Measurements from ENCODE around the gene ZG16B. TPM values are rescaled to one million over a fixed set of nuclear protein-coding genes. Genes with fewer than 3 reads are reported as not detected.

ZG16B gene
- total RNA-seq, 1 experiment from 2014 or later: not detected

GRCh38 chr16:2819939-2820835 lies 9.9 kb upstream of the ZG16B start:
- no peaks in the 10 kb centered on the region for H3K27me3 ChIP-seq (replicated peaks; ENCODE audit: insufficient read depth, low read depth, low read length, poor library complexity)
- ChIA-PET CTCF (no interaction called here), POLR2A (ENCODE audit: low non-redundant PET) (no interaction called here)
- no TSS peak for BruUV-seq (replicated peaks)
- no peaks in the 10 kb centered on the region for H3K36me3 ChIP-seq (ENCODE audit: insufficient read depth, low read length, poor library complexity, severe bottlenecking)
- TF ChIP-seq CTCF (conservative IDR thresholded peaks at IDR 0.05; ENCODE audit: low read depth, low read length) (no peak), EZH2 (IDR thresholded peaks at IDR 0.05; ENCODE audit: borderline replicate concordance, low read depth, low read length, poor library complexity, severe bottlenecking) (no peak)
- no peaks in the 10 kb centered on the region for H3K4me1 ChIP-seq (ENCODE audit: insufficient read depth, low read length, poor library complexity, severe bottlenecking)
- H3K27ac ChIP-seq (ENCODE audit: low read depth, low read length, poor library complexity, severe bottlenecking): no peak overlapping the region
- H3K9me3 ChIP-seq (ENCODE audit: low read depth, low read length, poor library complexity, severe bottlenecking): no peaks in the 10 kb centered on the region
- DNase-seq (ENCODE audit: low spot score): no peak
- H3K4me3 ChIP-seq (ENCODE audit: low read depth, low read length, poor library complexity, severe bottlenecking): no peak overlapping the region
- intact Hi-C loops (cut with micrococcal nuclease; ENCODE audit: unreplicated experiment): no loop called here

GRCh38 chr16:2820836-2821486 lies 9.1 kb upstream of the ZG16B start:
- no peak overlapping the region for H3K4me3 ChIP-seq (ENCODE audit: low read depth, low read length, poor library complexity, severe bottlenecking)
- no peak for DNase-seq (ENCODE audit: low spot score)
- no peaks in the 10 kb centered on the region for H3K36me3 ChIP-seq (ENCODE audit: insufficient read depth, low read length, poor library complexity, severe bottlenecking)
- intact Hi-C loops (cut with micrococcal nuclease; ENCODE audit: unreplicated experiment): no loop called here
- TF ChIP-seq CTCF (conservative IDR thresholded peaks at IDR 0.05; ENCODE audit: low read depth, low read length) (no peak), EZH2 (IDR thresholded peaks at IDR 0.05; ENCODE audit: borderline replicate concordance, low read depth, low read length, poor library complexity, severe bottlenecking) (no peak)
- CTCF ChIA-PET: no interaction called here
- POLR2A ChIA-PET (ENCODE audit: low non-redundant PET): no interaction called here
- H3K4me1 ChIP-seq (ENCODE audit: insufficient read depth, low read length, poor library complexity, severe bottlenecking): no peaks in the 10 kb centered on the region
- no peaks in the 10 kb centered on the region for H3K9me3 ChIP-seq (ENCODE audit: low read depth, low read length, poor library complexity, severe bottlenecking)
- H3K27me3 ChIP-seq (replicated peaks; ENCODE audit: insufficient read depth, low read depth, low read length, poor library complexity): no peaks in the 10 kb centered on the region
- no TSS peak for BruUV-seq (replicated peaks)
- H3K27ac ChIP-seq (ENCODE audit: low read depth, low read length, poor library complexity, severe bottlenecking): no peak overlapping the region

- no peaks in the 10 kb centered on the region for H3K27me3 ChIP-seq (replicated peaks; ENCODE audit: insufficient read depth, low read depth, low read length, poor library complexity)
- intact Hi-C loops (cut with micrococcal nuclease; ENCODE audit: unreplicated experiment): no loop called here
- no peaks in the 10 kb centered on the region for H3K9me3 ChIP-seq (ENCODE audit: low read depth, low read length, poor library complexity, severe bottlenecking)
- no peak for DNase-seq (ENCODE audit: low spot score)
- no peaks in the 10 kb centered on the region for H3K4me1 ChIP-seq (ENCODE audit: insufficient read depth, low read length, poor library complexity, severe bottlenecking)
- no peak overlapping the region for H3K27ac ChIP-seq (ENCODE audit: low read depth, low read length, poor library complexity, severe bottlenecking)
- ChIA-PET POLR2A (ENCODE audit: low non-redundant PET) (no interaction called here), CTCF (no interaction called here)
- no peak overlapping the region for H3K4me3 ChIP-seq (ENCODE audit: low read depth, low read length, poor library complexity, severe bottlenecking)
- no peaks in the 10 kb centered on the region for H3K36me3 ChIP-seq (ENCODE audit: insufficient read depth, low read length, poor library complexity, severe bottlenecking)
- no TSS peak for BruUV-seq (replicated peaks)
- TF ChIP-seq CTCF (conservative IDR thresholded peaks at IDR 0.05; ENCODE audit: low read depth, low read length): no peak
These were observed 8.5 kb upstream of the ZG16B start for GRCh38 chr16:2821487-2822157.
